ENCODE results near the gene ACTL7A. TPM values are rescaled to one million over a fixed set of nuclear protein-coding genes. Genes with fewer than 3 reads are reported as not detected.

The ACTL7A gene
- total and polyA plus RNA-seq, 9 of the 15 experiments (the other 6 are each of a cell fraction or from before 2014, with no cell fraction given): not detected

- ChIA-PET CTCF (ENCODE audit: low intra/inter-chr PET ratio) (no interaction called here), POLR2A (no interaction called here)
- Histone ChIP-seq H3K4me3 (no peak overlapping the region), H3K9me1 (ENCODE audit: control insufficient read depth, insufficient read depth, low read length) (no peaks in the 10 kb centered on the region), H3K9me3 (replicated peaks; ENCODE audit: control insufficient read depth, insufficient read depth, low read depth, low read length) (no peaks in the 10 kb centered on the region), H3K36me3 (ENCODE audit: control insufficient read depth, insufficient read depth, low read length) (no peaks in the 10 kb centered on the region), H3K27me3 (ENCODE audit: control insufficient read depth in 2 of 2, insufficient read depth in 2 of 2, low read length in 2 of 2) (no peaks in the 10 kb centered on the region), H3K79me2 (ENCODE audit: control insufficient read depth, insufficient read depth, low read length) (no peaks in the 10 kb centered on the region), H4K20me1 (replicated peaks; ENCODE audit: control insufficient read depth, insufficient read depth, low read length) (no peaks in the 10 kb centered on the region), H3K4me2 (ENCODE audit: insufficient read depth, low read length) (no peak overlapping the region), H2AFZ (ENCODE audit: low read depth, low read length) (no peak overlapping the region), H3K9ac (ENCODE audit: insufficient read depth in 1 of 2, low read depth in 2 of 2, low read length in 2 of 2) (no peak overlapping the region), H3K27ac (ENCODE audit: extremely low read depth, low read depth, low read length) (no peak overlapping the region), H3K4me1 (replicated peaks in 1 of 2; ENCODE audit: control insufficient read depth in 2 of 2, insufficient read depth in 2 of 2, low read length in 2 of 2) (no peaks in the 10 kb centered on the region)
- ATAC-seq (no peak), FAIRE-seq (no peak), DNase-seq (ENCODE audit: extremely low read depth in 1 of 4, low spot score in 3 of 4) (no peak)
- BruUV-seq (replicated peaks): no TSS peak
- in situ Hi-C loops (cut with MboI): no loop called here
- 3% methylated on average over 3 of the region's 3 CpGs for WGBS (ENCODE audit: insufficient coverage, low coverage, missing lambda C conversion rate)
- intact Hi-C loops (cut with micrococcal nuclease): no loop called here
- TF ChIP-seq ZFP36 (IDR thresholded peaks at IDR 0.05; ENCODE audit: low read depth, low read length, partially characterized antibody): peak; percentile 84
- TF ChIP-seq STAT5A (IDR thresholded peaks at IDR 0.05; ENCODE audit: borderline replicate concordance, low read length): no peak
- TF ChIP-seq SOX6 (IDR thresholded peaks at IDR 0.05): no peak
- 0 out of 2 replicates have a peak, but pooled peaks have one; percentile 15 for TF ChIP-seq CEBPZ (IDR thresholded peaks at IDR 0.05; ENCODE audit: borderline replicate concordance, low read depth, low read length)
These were observed 38.2 kb upstream of the ACTL7A start for GRCh38 chr9:108823829-108824228.

All from K562 (cell line).